HCEC 1CT (cell line): ENCODE data around the gene ATP5F1B.
"Not testable (repeated sequence)": the region's sequence is repeated elsewhere in the genome, so short reads cannot be mapped to it uniquely, and the experiment has no call there.

Experiments used
- DNase-seq: peaks from one replicate; pipeline ENCODE4 v3.0.0-alpha.2; 2017

The ATP5F1B gene

GRCh38 chr12:56645717-56646446 is at the start of gene ATP5F1B:
Gene ATP5F1B (minus strand): TSS chr12:56645984. CDS start chr12:56645963, 21 bp downstream.
- peak; percentile 100 for DNase-seq

- DNase-seq, result no peak
These were observed 48.4 kb upstream of the ATP5F1B start for GRCh38 chr12:56694161-56694560.

GRCh38 chr12:56688846-56689109 is 43.0 kb upstream of the ATP5F1B start:
- DNase-seq, result no peak

- DNase-seq, result peak; percentile 97
These were observed 42.5 kb upstream of the ATP5F1B start, which contains the start of gene PTGES3 for GRCh38 chr12:56688129-56688845. Gene PTGES3 (minus strand): TSS chr12:56688284. CDS start chr12:56687999, 285 bp downstream.

GRCh38 chr12:56687223-56688128 is 41.7 kb upstream of the ATP5F1B start:
- DNase-seq, result peak; percentile 22

GRCh38 chr12:56684745-56685359 is 39.1 kb upstream of the ATP5F1B start:
- no peak for DNase-seq

GRCh38 chr12:56682323-56682722 is 36.5 kb upstream of the ATP5F1B start:
- no peak for DNase-seq

- no peak for DNase-seq
These were observed 34.2 kb upstream of the ATP5F1B start for GRCh38 chr12:56679883-56680575.

- no peak for DNase-seq
These were observed 33.1 kb upstream of the ATP5F1B start for GRCh38 chr12:56678852-56679251.

- DNase-seq, result no peak
These were observed 31.9 kb upstream of the ATP5F1B start for GRCh38 chr12:56677680-56678079.

GRCh38 chr12:56676851-56677580 is 31.2 kb upstream of the ATP5F1B start:
- DNase-seq, result no peak

- no peak for DNase-seq
These were observed 25.8 kb upstream of the ATP5F1B start for GRCh38 chr12:56671608-56672007.

GRCh38 chr12:56670836-56671235 is 25.1 kb upstream of the ATP5F1B start:
- no peak for DNase-seq

- DNase-seq, result no peak
These were observed 22.3 kb upstream of the ATP5F1B start for GRCh38 chr12:56668197-56668457.

GRCh38 chr12:56661979-56662638 is 16.3 kb upstream of the ATP5F1B start:
- no peak for DNase-seq

GRCh38 chr12:56661560-56661959 is 15.8 kb upstream of the ATP5F1B start:
- no peak for DNase-seq

GRCh38 chr12:56658921-56659320 is 13.1 kb upstream of the ATP5F1B start:
- no peak for DNase-seq

- DNase-seq, result no peak
These were observed 11.9 kb upstream of the ATP5F1B start for GRCh38 chr12:56657416-56658379.

- not testable (repeated sequence) for DNase-seq
These were observed 8.0 kb upstream of the ATP5F1B start for GRCh38 chr12:56653781-56654180.

GRCh38 chr12:56648023-56648422 is 2.2 kb upstream of the ATP5F1B start:
- not testable (repeated sequence) for DNase-seq
